Activated CD8-positive, alpha-beta T cell treated with anti-CD3 and anti-CD28 coated beads for 36 hours (primary cell): ENCODE data around the gene POLR2F. TPM values are rescaled to one million over a fixed set of nuclear protein-coding genes. Genes with fewer than 3 reads are reported as not detected.

Experiments used
- ATAC-seq: fragments of 200-7000 bp; cut with Tn5 transposase; one replicate; pipeline ENCODE4 v1.10.0; 2021; ENCODE audit warnings: mild to moderate bottlenecking, moderate library complexity
- CTCF ChIA-PET: fragments of 350-600 bp; sonication (Branson Sonifier 250); formaldehyde crosslinking; loops from one replicate; lab custom pipeline; 2021; ENCODE audit warnings: antibody characterized with exemption; lab: Charles Lee
- POLR2A ChIA-PET: fragments of 350-600 bp; sonication (Branson Sonifier 250); formaldehyde crosslinking; loops from one replicate; lab custom pipeline; 2021; ENCODE audit warnings: antibody characterized with exemption; lab: Charles Lee
- DNase-seq: peaks from one replicate; pipeline ENCODE4 v3.0.0-alpha.2; 2020
- H3K27ac Mint-ChIP-seq: one replicate; pipeline ENCODE4 v1.8.0; 2021; ENCODE audit warnings: mild to moderate bottlenecking, mixed read lengths
- H3K27me3 Mint-ChIP-seq: one replicate; pipeline ENCODE4 v1.8.0; 2021; ENCODE audit warnings: mixed read lengths
- H3K36me3 Mint-ChIP-seq: one replicate; pipeline ENCODE4 v1.8.0; 2021; ENCODE audit warnings: low read depth, mixed read lengths
- H3K4me1 Mint-ChIP-seq: one replicate; pipeline ENCODE4 v1.8.0; 2021; ENCODE audit warnings: low read depth, mixed read lengths
- H3K4me3 Mint-ChIP-seq: one replicate; pipeline ENCODE4 v1.8.0; 2021; ENCODE audit warnings: mild to moderate bottlenecking, moderate library complexity, mixed read lengths
- H3K9me3 Mint-ChIP-seq: one replicate; pipeline ENCODE4 v1.8.0; 2021; ENCODE audit warnings: mixed read lengths
- CTCF ChIP-seq: fragments of 200-600 bp; IDR thresholded peaks from one replicate; pipeline ENCODE4 v1.8.0; 2022; ENCODE audit warnings: antibody characterized with exemption, mild to moderate bottlenecking
- intact Hi-C: fragments of 100-400 bp; cut with micrococcal nuclease; formaldehyde crosslinking; loops from one replicate; pipeline ENCODE4 v1.10.0; 2022
- total RNA-seq, 2 experiments: library from RNA; stranded (reverse); gene quantifications; one replicate each; pipeline ENCODE4 v1.2.3, GENCODE V29; 2021

POLR2F gene
- 10 to 100 TPM; 82.2 to 85.4 TPM for total RNA-seq

GRCh38 chr22:37953437-37954179, at the start of gene POLR2F, which contains the start of gene C22orf23:
TSS of gene POLR2F (plus strand) at chr22:37953699. CDS start at chr22:37953788, 89 bp downstream.
TSS of gene C22orf23 (minus strand) at chr22:37953601. CDS start at chr22:37953149, 452 bp downstream.
- Mint-ChIP-seq H3K4me1 (peaks cover 30% of the 10 kb centered on the region), H3K27ac (peak within 1 kb of the TSS; percentile 97), H3K9me3 (no peaks in the 10 kb centered on the region), H3K36me3 (peaks cover 18% of the 10 kb centered on the region), H3K27me3 (peaks cover 14% of the 10 kb centered on the region), H3K4me3 (peak within 1 kb of the TSS; percentile 97)
- ChIA-PET CTCF (interaction anchor here (1.0 to 2.7 kb wide), 8 partner anchors 9 to 136 kb away, joined by 3 to 31 read pairs (median 4); partner anchors contain the start of gene MICALL1), POLR2A (interaction anchor here (0.5 to 1.3 kb wide), 3 partner anchors 48 to 1361 kb away, joined by 3 to 4 read pairs (median 3); partner anchors contain the start of gene MICALL1)
- DNase-seq (peak; percentile 98), ATAC-seq (peak; percentile 96)
- intact Hi-C loops, result no loop called here
- no peak for TF ChIP-seq CTCF

DNA sequence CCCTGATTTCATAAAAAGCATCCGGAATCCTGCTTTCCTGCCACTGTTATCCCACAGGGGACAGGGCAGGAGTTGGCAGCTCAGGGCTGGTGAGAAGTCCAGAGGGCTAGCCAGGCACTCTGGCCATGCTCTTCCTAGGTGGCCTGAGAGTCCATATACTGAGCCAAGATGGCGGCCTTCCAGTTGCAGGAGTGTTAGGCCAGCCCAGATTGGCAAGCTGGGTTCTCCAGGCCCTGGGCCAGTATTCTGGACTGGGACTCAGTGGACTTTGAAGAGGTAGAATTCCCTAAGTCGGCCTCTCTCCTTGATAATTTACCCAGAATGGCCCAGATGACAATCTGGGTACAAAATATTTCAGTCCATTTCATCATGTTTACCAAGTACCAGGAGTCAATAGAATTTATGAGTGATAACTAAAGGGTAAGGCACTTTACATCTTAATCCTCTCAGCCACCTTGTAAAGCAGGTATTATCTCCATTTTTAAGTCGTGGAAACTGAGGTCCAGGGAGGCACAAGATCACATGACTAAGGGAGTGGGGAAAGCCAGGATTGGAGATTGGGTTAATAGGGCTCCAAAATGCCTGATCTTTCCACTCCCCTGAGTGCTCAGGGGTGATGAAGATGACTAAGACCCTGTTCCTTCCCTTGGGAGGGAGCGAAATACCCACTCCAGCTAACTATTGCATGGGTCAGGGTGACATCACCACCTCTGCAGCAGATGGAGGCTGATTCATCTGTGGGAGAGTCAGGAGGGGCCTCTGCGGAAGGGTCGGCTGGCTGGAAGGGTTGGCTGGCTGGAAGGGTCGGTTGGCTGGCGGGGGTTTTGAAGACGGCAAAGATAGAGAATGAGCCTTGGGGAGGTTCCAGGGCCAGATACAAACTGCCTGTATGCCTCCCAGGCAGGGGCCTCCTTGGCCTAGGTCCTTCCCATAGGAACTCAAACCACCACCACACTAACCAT, 48.6 kb upstream of the POLR2F start:
- DNase-seq, result peak; percentile 45

GRCh38 chr22:37905534-37906363, 47.8 kb upstream of the POLR2F start, which contains the start of gene MICALL1:
TSS of gene MICALL1 (plus strand) at chr22:37906297. CDS start at chr22:37906423, 126 bp downstream.
- CTCF ChIA-PET, result interaction anchor here (0.6 to 2.2 kb wide), 12 partner anchors 9 to 732 kb away, joined by 3 to 16 read pairs (median 6); partner anchors contain the start of genes C22orf23 and POLR2F
- POLR2A ChIA-PET, result interaction anchor here (0.6 to 2.8 kb wide), 8 partner anchors 9 to 48 kb away, joined by 3 to 15 read pairs (median 4); partner anchors contain the start of genes C22orf23 and POLR2F
- no peaks in the 10 kb centered on the region for H3K9me3 Mint-ChIP-seq
- peak within 1 kb of the TSS; percentile 71 for H3K4me3 Mint-ChIP-seq
- no peak for TF ChIP-seq CTCF
- peaks cover 21% of the 10 kb centered on the region for H3K4me1 Mint-ChIP-seq
- H3K27me3 Mint-ChIP-seq, result no peaks in the 10 kb centered on the region
- ATAC-seq (peak; percentile 86), DNase-seq (peak; percentile 66)
- no peaks in the 10 kb centered on the region for H3K36me3 Mint-ChIP-seq
- intact Hi-C loops, result no loop called here
- peak within 1 kb of the TSS; percentile 84 for H3K27ac Mint-ChIP-seq

More for the DNA sequence above, 48.6 kb upstream of the POLR2F start:
- H3K9me3 Mint-ChIP-seq, result no peaks in the 10 kb centered on the region
- peaks cover 21% of the 10 kb centered on the region for H3K4me1 Mint-ChIP-seq
- peak overlapping the region; percentile 84 for H3K27ac Mint-ChIP-seq
- CTCF ChIA-PET, result interaction anchor here (0.9 to 2.2 kb wide), 11 partner anchors 8 to 262 kb away, joined by 3 to 16 read pairs (median 5); partner anchors contain the start of genes C22orf23 and POLR2F
- POLR2A ChIA-PET, result interaction anchor here (0.9 to 2.8 kb wide), 6 partner anchors 8 to 49 kb away, joined by 3 to 15 read pairs (median 4); partner anchors contain the start of genes C22orf23 and POLR2F
- TF ChIP-seq CTCF, result no peak
- peak; percentile 32 for ATAC-seq
- intact Hi-C loops, result no loop called here
- no peaks in the 10 kb centered on the region for H3K27me3 Mint-ChIP-seq
- H3K4me3 Mint-ChIP-seq, result peak overlapping the region; percentile 70
- H3K36me3 Mint-ChIP-seq, result no peaks in the 10 kb centered on the region

DNA sequence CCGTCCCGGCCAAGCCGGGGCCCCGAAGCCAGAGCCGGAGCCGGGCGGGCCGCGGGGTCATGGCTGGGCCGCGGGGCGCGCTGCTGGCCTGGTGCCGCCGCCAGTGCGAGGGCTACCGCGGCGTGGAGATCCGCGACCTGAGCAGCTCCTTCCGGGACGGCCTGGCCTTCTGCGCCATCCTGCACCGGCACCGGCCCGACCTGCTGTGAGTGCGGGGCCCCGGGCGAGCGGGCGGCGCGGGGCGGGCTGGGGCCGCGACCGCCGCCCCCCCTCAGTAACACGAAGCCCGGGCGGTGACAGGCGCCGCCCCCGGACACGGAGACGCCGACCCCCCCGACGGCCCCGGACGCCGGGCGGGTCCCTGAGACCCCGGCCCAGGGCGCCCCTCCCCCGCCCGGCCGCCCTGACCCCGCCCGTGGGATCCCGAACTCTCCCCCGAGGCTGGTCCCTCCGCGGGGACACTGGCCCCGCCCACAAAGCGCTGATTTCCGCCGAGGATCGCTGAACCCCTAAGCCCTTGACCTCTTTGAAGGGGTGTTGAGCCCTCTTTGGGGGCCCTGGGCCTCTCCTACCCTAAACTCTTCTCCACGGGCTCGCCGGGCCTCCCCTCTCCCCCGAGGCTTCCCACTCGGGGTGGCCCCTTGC, 47.0 kb upstream of the POLR2F start:
- ChIA-PET POLR2A (interaction anchor here (0.6 to 2.8 kb wide), 8 partner anchors 8 to 48 kb away, joined by 3 to 15 read pairs (median 4); partner anchors contain the start of genes C22orf23 and POLR2F), CTCF (interaction anchor here (0.6 to 2.2 kb wide), 8 partner anchors 9 to 732 kb away, joined by 3 to 16 read pairs (median 6); partner anchors contain the start of genes C22orf23 and POLR2F)
- H3K27ac Mint-ChIP-seq, result peak overlapping the region; percentile 63
- no peak for TF ChIP-seq CTCF
- H3K9me3 Mint-ChIP-seq, result no peaks in the 10 kb centered on the region
- H3K4me1 Mint-ChIP-seq, result peaks cover 25% of the 10 kb centered on the region
- intact Hi-C loops, result no loop called here
- peak overlapping the region; percentile 71 for H3K4me3 Mint-ChIP-seq
- no peaks in the 10 kb centered on the region for H3K36me3 Mint-ChIP-seq
- ATAC-seq, result peak; percentile 31
- peak; percentile 51 for DNase-seq
- H3K27me3 Mint-ChIP-seq, result no peaks in the 10 kb centered on the region
